ENCODE results near the gene EIF4G3. TPM values are rescaled to one million over a fixed set of nuclear protein-coding genes. Genes with fewer than 3 reads are reported as not detected.

The EIF4G3 gene
- total and polyA plus RNA-seq, 2 donors (not counting 3 experiments of a cell fraction or from before 2014, with no cell fraction given), result 40.7 to 78.5 TPM

DNA sequence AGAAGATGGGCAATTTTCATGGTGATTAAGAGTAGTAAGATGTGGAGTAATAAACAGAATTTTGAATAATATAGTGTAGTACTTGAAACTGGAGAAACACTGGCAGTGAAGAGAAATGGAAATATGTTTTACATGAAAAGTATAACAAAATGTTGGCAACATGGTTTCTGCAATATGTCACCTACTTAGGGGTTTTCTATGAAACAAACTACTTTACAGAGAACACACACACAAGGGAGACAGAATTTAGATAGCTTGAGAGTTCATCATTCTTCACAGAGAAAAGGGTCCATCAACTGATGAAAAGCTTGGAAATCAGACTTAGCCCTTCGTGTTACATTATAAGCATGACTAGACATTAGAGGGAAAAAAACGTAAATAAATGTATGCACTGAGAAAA is 135.2 kb downstream of the EIF4G3 start:
- Histone ChIP-seq H3K9me3 (replicated peaks; ENCODE audit: control insufficient read depth, insufficient read depth, low read length) (no peaks in the 10 kb centered on the region), H3K9ac (replicated peaks; ENCODE audit: extremely low read depth, insufficient read depth, low read length) (no peak overlapping the region), H3K4me1 (ENCODE audit: control insufficient read depth, extremely low read depth, insufficient read depth, low read length) (no peaks in the 10 kb centered on the region), H3K9me1 (replicated peaks; ENCODE audit: control insufficient read depth, extremely low read depth, insufficient read depth, low read length) (no peaks in the 10 kb centered on the region), H4K20me1 (replicated peaks; ENCODE audit: control insufficient read depth, extremely low read depth, insufficient read depth, low read length) (no peaks in the 10 kb centered on the region), H3K36me3 (ENCODE audit: control insufficient read depth in 2 of 2, extremely low read depth in 1 of 2, insufficient read depth in 2 of 2, low read length in 2 of 2) (no peaks in the 10 kb centered on the region), H3K27ac (ENCODE audit: insufficient read depth, low read depth, low read length) (no peak overlapping the region), H2AFZ (ENCODE audit: low read depth, low read length) (no peak overlapping the region), H3K27me3 (ENCODE audit: control insufficient read depth in 2 of 2, insufficient read depth in 2 of 2, low read length in 2 of 2) (no peaks in the 10 kb centered on the region), H3K4me2 (ENCODE audit: insufficient read depth, low read length) (no peak overlapping the region), H3K4me3 (replicated peaks in 1 of 3; ENCODE audit: insufficient read depth in 1 of 3, low read depth in 1 of 3, low read length in 3 of 3) (no peak overlapping the region), H3K79me2 (ENCODE audit: control insufficient read depth, insufficient read depth, low read length) (peaks cover 67% of the 10 kb centered on the region)
- TF ChIP-seq GATA2 (IDR thresholded peaks at IDR 0.05; ENCODE audit: insufficient read depth, insufficient read length, low read depth, low read length) (no peak), MYC (IDR thresholded peaks at IDR 0.05; ENCODE audit: low read depth, low read length) (no peak), FOS (IDR thresholded peaks at IDR 0.05; ENCODE audit: borderline replicate concordance, insufficient read depth, low read length) (no peak), POLR2AphosphoS5 (IDR thresholded peaks at IDR 0.05; ENCODE audit: insufficient read depth, low read depth, low read length) (no peak), POLR2A (IDR thresholded peaks at IDR 0.05; ENCODE audit: low read depth, low read length) (no peak), JUN (IDR thresholded peaks at IDR 0.05; ENCODE audit: borderline replicate concordance, insufficient read depth, insufficient read length, low read depth) (no peak), EZH2 (IDR thresholded peaks at IDR 0.05; ENCODE audit: borderline replicate concordance, low read depth, low read length, severe bottlenecking) (no peak)
- TF ChIP-seq, protein P1, sequence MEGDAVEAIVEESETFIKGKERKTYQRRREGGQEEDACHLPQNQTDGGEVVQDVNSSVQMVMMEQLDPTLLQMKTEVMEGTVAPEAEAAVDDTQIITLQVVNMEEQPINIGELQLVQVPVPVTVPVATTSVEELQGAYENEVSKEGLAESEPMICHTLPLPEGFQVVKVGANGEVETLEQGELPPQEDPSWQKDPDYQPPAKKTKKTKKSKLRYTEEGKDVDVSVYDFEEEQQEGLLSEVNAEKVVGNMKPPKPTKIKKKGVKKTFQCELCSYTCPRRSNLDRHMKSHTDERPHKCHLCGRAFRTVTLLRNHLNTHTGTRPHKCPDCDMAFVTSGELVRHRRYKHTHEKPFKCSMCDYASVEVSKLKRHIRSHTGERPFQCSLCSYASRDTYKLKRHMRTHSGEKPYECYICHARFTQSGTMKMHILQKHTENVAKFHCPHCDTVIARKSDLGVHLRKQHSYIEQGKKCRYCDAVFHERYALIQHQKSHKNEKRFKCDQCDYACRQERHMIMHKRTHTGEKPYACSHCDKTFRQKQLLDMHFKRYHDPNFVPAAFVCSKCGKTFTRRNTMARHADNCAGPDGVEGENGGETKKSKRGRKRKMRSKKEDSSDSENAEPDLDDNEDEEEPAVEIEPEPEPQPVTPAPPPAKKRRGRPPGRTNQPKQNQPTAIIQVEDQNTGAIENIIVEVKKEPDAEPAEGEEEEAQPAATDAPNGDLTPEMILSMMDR (IDR thresholded peaks at IDR 0.05; ENCODE audit: extremely low read depth in 1 of 2, insufficient read depth in 1 of 2, low read depth in 1 of 2, low read length in 2 of 2), result no peak
- TF ChIP-seq, protein P2, sequence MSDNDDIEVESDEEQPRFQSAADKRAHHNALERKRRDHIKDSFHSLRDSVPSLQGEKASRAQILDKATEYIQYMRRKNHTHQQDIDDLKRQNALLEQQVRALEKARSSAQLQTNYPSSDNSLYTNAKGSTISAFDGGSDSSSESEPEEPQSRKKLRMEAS (IDR thresholded peaks at IDR 0.05; ENCODE audit: insufficient read depth, insufficient read length), result no peak
- dilution Hi-C loops (cut with MboI; ENCODE audit: extremely low pct_ligation_motif_present, low sequenced_read_pairs), result no loop called here
- CTCF ChIA-PET, result no interaction called here
- FAIRE-seq, result peak; percentile 49
- POLR2A ChIA-PET, result no interaction called here
- intact Hi-C loops (cut with micrococcal nuclease), result no loop called here
- no TSS peak for BruUV-seq (replicated peaks)
- no peak for DNase-seq (ENCODE audit: low read depth, low spot score)

Data from endothelial cell of umbilical vein (primary cell).